GM12874 (cell line): ENCODE results near the gene SOX10.

Experiments used
- CTCF ChIP-seq: IDR thresholded peaks from 2 replicates; pipeline ENCODE4 v1.5.1; 2011; ENCODE audit warnings: low read depth, mild to moderate bottlenecking, control low read depth, low read length, moderate library complexity; ENCODE audit not compliant: insufficient read depth

SOX10 gene

GRCh38 chr22:38029370-38029769 is 45.0 kb upstream of the SOX10 start:
- no peak for TF ChIP-seq CTCF

GRCh38 chr22:38028344-38029130 is 44.2 kb upstream of the SOX10 start:
- TF ChIP-seq CTCF: no peak

GRCh38 chr22:38027487-38027886 is 43.1 kb upstream of the SOX10 start:
- TF ChIP-seq CTCF: no peak

GRCh38 chr22:38026130-38027111 is 42.1 kb upstream of the SOX10 start:
- TF ChIP-seq CTCF: no peak

- no peak for TF ChIP-seq CTCF
These were observed 41.2 kb upstream of the SOX10 start for GRCh38 chr22:38025514-38025913.

- no peak for TF ChIP-seq CTCF
These were observed 38.7 kb upstream of the SOX10 start for GRCh38 chr22:38023045-38023444.

- no peak for TF ChIP-seq CTCF
These were observed 36.9 kb upstream of the SOX10 start for GRCh38 chr22:38021206-38021605.
